H1 (cell line): ENCODE measurements around the gene FAM83B.

Experiments used
- ATF2 ChIP-seq: IDR thresholded peaks from 2 replicates; pipeline ENCODE4 v1.6.1; 2012; ENCODE audit warnings: low read length, inconsistent platforms
- BACH1 ChIP-seq: IDR thresholded peaks from 2 replicates; pipeline ENCODE4 v1.6.1; 2012; ENCODE audit warnings: low read length, improper control_type of control experiment
- CEBPB ChIP-seq: IDR thresholded peaks from 2 replicates; pipeline ENCODE4 v1.6.1; 2012; ENCODE audit warnings: low read depth, low read length
- CHD7 ChIP-seq: fragments of 300-600 bp; sonication (generic); IDR thresholded peaks from 2 replicates; pipeline ENCODE4 v1.7.1; 2012; ENCODE audit warnings: low read length, moderate library complexity, mild to moderate bottlenecking, inconsistent platforms; ENCODE audit not compliant: insufficient replicate concordance
- CTCF ChIP-seq, 3 experiments: IDR thresholded peaks; 1 replicate in 2 of 3; 2 replicates in 1 of 3; pipeline versions ENCODE4 v1.5.1 to v1.6.1; 2011; ENCODE audit warnings: low read length in 3 of 3, mild to moderate bottlenecking in 3 of 3, inconsistent platforms in 2 of 3, low read depth in 1 of 3, moderate library complexity in 1 of 3; ENCODE audit not compliant: insufficient read depth in 1 of 3; ENCODE audit errors: control extremely low read depth in 1 of 3
- EP300 ChIP-seq, 2 experiments: IDR thresholded peaks; 1 replicate in 1 of 2; 2 replicates in 1 of 2; pipeline ENCODE4 v1.6.1; 2011 to 2012; ENCODE audit warnings: low read depth in 2 of 2, low read length in 2 of 2, mild to moderate bottlenecking in 2 of 2, borderline replicate concordance in 1 of 2, inconsistent platforms in 1 of 2, moderate library complexity in 1 of 2
- JUN ChIP-seq: IDR thresholded peaks from 2 replicates; pipeline ENCODE4 v1.6.1; 2011; ENCODE audit warnings: low read depth, mild to moderate bottlenecking, improper control_type of control experiment, low read length
- JUND ChIP-seq: IDR thresholded peaks from 2 replicates; pipeline ENCODE4 v1.6.1; 2011; ENCODE audit warnings: mild to moderate bottlenecking, improper control_type of control experiment, low read length
- NRF1 ChIP-seq: IDR thresholded peaks from 2 replicates; pipeline ENCODE4 v1.6.1; 2011; ENCODE audit warnings: mild to moderate bottlenecking, low read depth, low read length, improper control_type of control experiment
- RFX5 ChIP-seq: IDR thresholded peaks from 2 replicates; pipeline ENCODE4 v1.6.1; 2011; ENCODE audit warnings: low read depth, low read length, improper control_type of control experiment, borderline replicate concordance
- SP1 ChIP-seq: IDR thresholded peaks from 2 replicates; pipeline ENCODE4 v1.6.1; 2011; ENCODE audit warnings: low read depth, low read length
- TAF1 ChIP-seq: IDR thresholded peaks from 2 replicates; pipeline ENCODE4 v1.6.1; 2011; ENCODE audit warnings: mild to moderate bottlenecking, low read depth, low read length

- TF ChIP-seq CTCF (IDR thresholded peaks at IDR 0.05; ENCODE audit: control extremely low read depth in 1 of 3, insufficient read depth in 1 of 3, low read depth in 1 of 3, low read length in 3 of 3), result no peak
- no peak for TF ChIP-seq ATF2
- no peak for TF ChIP-seq EP300 (IDR thresholded peaks at IDR 0.05; ENCODE audit: borderline replicate concordance in 1 of 2, low read depth in 2 of 2, low read length in 2 of 2)
- no peak for TF ChIP-seq TAF1
- no peak for TF ChIP-seq CHD7
- no peak for TF ChIP-seq JUN
- TF ChIP-seq JUND, result no peak
- no peak for TF ChIP-seq SP1
- TF ChIP-seq CEBPB, result no peak
- no peak for TF ChIP-seq NRF1
- TF ChIP-seq RFX5, result no peak
- no peak for TF ChIP-seq BACH1
These were observed 135.1 kb downstream of the FAM83B start for GRCh38 chr6:54981647-54982046.
